HepG2 (cell line): ENCODE results near the gene VPS52. TPM values are rescaled to one million over a fixed set of nuclear protein-coding genes. Genes with fewer than 3 reads are reported as not detected.
A peak's percentile ranks its signal among the peaks of the same experiment; 100 is the strongest.

ENCODE experiments used
- CBX2 ChIP-seq, 2 experiments: fragments of 200-600 bp in 1 of 2; sonication (generic); formaldehyde crosslinking in 1 of 2; IDR thresholded peaks; 2 replicates each; pipeline versions ENCODE4 v1.7.0 to v1.8.1; 2018 to 2022; ENCODE audit warnings: low read depth in 2 of 2, low read length in 1 of 2, mild to moderate bottlenecking in 1 of 2, missing genetic modification reagents in 1 of 2
- CREM ChIP-seq, 2 experiments: sonication (generic) in 1 of 2; formaldehyde crosslinking in 1 of 2; IDR thresholded peaks; 2 replicates each; pipeline versions ENCODE4 v1.4.0 to v1.6.1; 2016 to 2020; ENCODE audit warnings: antibody characterized with exemption in 1 of 2, mild to moderate bottlenecking in 1 of 2, missing genetic modification reagents in 1 of 2
- ESRRA ChIP-seq: sonication (generic); formaldehyde crosslinking; IDR thresholded peaks from 2 replicates; pipeline ENCODE4 v1.5.1; 2020; ENCODE audit warnings: mild to moderate bottlenecking, low read depth, missing genetic modification reagents
- FOXA3 ChIP-seq: IDR thresholded peaks from 2 replicates; pipeline ENCODE4 v1.6.1; 2016; ENCODE audit warnings: missing genetic modification reagents, missing compliant biosample characterization
- FOXJ3 ChIP-seq: sonication (generic); formaldehyde crosslinking; IDR thresholded peaks from 2 replicates; pipeline ENCODE4 v1.4.0; 2020; ENCODE audit warnings: missing genetic modification reagents, mild to moderate bottlenecking, borderline replicate concordance
- KAT7 ChIP-seq: IDR thresholded peaks from 2 replicates; pipeline ENCODE4 v1.6.1; 2018; ENCODE audit warnings: borderline replicate concordance, missing compliant biosample characterization
- MIER2 ChIP-seq: IDR thresholded peaks from 2 replicates; pipeline ENCODE4 v1.6.1; 2016; ENCODE audit warnings: missing biosample characterization, missing genetic modification reagents
- PITX1 ChIP-seq: sonication (generic); formaldehyde crosslinking; IDR thresholded peaks from 2 replicates; pipeline ENCODE4 v1.5.1; 2020; ENCODE audit warnings: mild to moderate bottlenecking, missing genetic modification reagents
- RELA ChIP-seq: sonication (generic); formaldehyde crosslinking; IDR thresholded peaks from 2 replicates; pipeline ENCODE4 v1.4.0; 2020; ENCODE audit warnings: missing genetic modification reagents
- SYNCRIP ChIP-seq: fragments of 200-400 bp; formaldehyde crosslinking; IDR thresholded peaks from 2 replicates; pipeline ENCODE4 v1.6.1; 2018; ENCODE audit warnings: mild to moderate bottlenecking, low read depth, low read length; ENCODE audit not compliant: insufficient read depth
- ZBTB1 ChIP-seq: sonication (generic); formaldehyde crosslinking; IDR thresholded peaks from 2 replicates; pipeline ENCODE4 v1.4.0; 2020; ENCODE audit warnings: missing genetic modification reagents, borderline replicate concordance
- ZBTB42 ChIP-seq: sonication (generic); formaldehyde crosslinking; IDR thresholded peaks from 2 replicates; pipeline ENCODE4 v1.5.0; 2020; ENCODE audit warnings: mild to moderate bottlenecking, missing genetic modification reagents
- ZFP36L1 ChIP-seq: sonication (generic); formaldehyde crosslinking; IDR thresholded peaks from 2 replicates; pipeline ENCODE4 v1.8.0; 2022; ENCODE audit warnings: mild to moderate bottlenecking, missing genetic modification reagents, moderate library complexity
- ZNF234 ChIP-seq: sonication (generic); formaldehyde crosslinking; conservative IDR thresholded peaks from 2 replicates; pipeline ENCODE4 v1.5.1; 2020; ENCODE audit warnings: mild to moderate bottlenecking, missing genetic modification reagents
- ZNF33A ChIP-seq: sonication (generic); formaldehyde crosslinking; IDR thresholded peaks from 2 replicates; pipeline ENCODE4 v1.5.1; 2020; ENCODE audit warnings: missing genetic modification reagents, mild to moderate bottlenecking, moderate library complexity, borderline replicate concordance
- ZNF441 ChIP-seq: sonication (generic); formaldehyde crosslinking; IDR thresholded peaks from 2 replicates; pipeline ENCODE4 v1.7.0; 2021; ENCODE audit warnings: missing genetic modification reagents, borderline replicate concordance
- ZNF652 ChIP-seq: IDR thresholded peaks from 2 replicates; pipeline ENCODE4 v1.6.1; 2016; ENCODE audit warnings: low read depth, borderline replicate concordance
- ZNF766 ChIP-seq: sonication (generic); formaldehyde crosslinking; IDR thresholded peaks from 2 replicates; pipeline ENCODE4 v1.5.0; 2020; ENCODE audit warnings: missing genetic modification reagents, borderline replicate concordance
- ZSCAN20 ChIP-seq: sonication (generic); formaldehyde crosslinking; IDR thresholded peaks from 2 replicates; pipeline ENCODE4 v1.4.0; 2020; ENCODE audit warnings: missing genetic modification reagents, mild to moderate bottlenecking, borderline replicate concordance
- polyA plus RNA-seq, 8 experiments: library from polyadenylated mRNA; depleted of rRNA in 3 of 8; stranded (reverse) in 7 of 8; unstranded in 1 of 8; fragments of >200 nt; fragmentation: Illumina TruSeq in 4 of 8; extraction: Trizol in 4 of 8; gene quantifications; 2 replicates each; pipeline versions ENCODE4 v1.2.1 to v1.2.3, GENCODE V29; 2011 to 2016; ENCODE audit warnings: low read depth in 4 of 8, missing spikeins in 1 of 8, mixed read lengths in 1 of 8; ENCODE audit not compliant: insufficient read depth in 1 of 8
- total RNA-seq, 5 experiments: library from RNA; depleted of rRNA; stranded (reverse); fragments of >200 nt; fragmentation: Illumina TruSeq; extraction: Trizol; gene quantifications; 2 replicates each; pipeline ENCODE4 v1.2.3, GENCODE V29; 2016; ENCODE audit warnings: low read depth in 1 of 5
- TF ChIP-seq, protein P1 (sequence below): IDR thresholded peaks from 2 replicates; pipeline ENCODE4 v1.6.1; 2016; ENCODE audit warnings: low read depth, missing genetic modification reagents, missing compliant biosample characterization
- TF ChIP-seq, protein P2 (sequence below): sonication (generic); formaldehyde crosslinking; IDR thresholded peaks from 2 replicates; pipeline ENCODE4 v1.4.0; 2020; ENCODE audit warnings: missing genetic modification reagents

Gene VPS52
- total and polyA plus RNA-seq, 2 of the 13 experiments (the other 11 are each of a cell fraction or from before 2014, with no cell fraction given) = 48.9 to 85.5 TPM

DNA sequence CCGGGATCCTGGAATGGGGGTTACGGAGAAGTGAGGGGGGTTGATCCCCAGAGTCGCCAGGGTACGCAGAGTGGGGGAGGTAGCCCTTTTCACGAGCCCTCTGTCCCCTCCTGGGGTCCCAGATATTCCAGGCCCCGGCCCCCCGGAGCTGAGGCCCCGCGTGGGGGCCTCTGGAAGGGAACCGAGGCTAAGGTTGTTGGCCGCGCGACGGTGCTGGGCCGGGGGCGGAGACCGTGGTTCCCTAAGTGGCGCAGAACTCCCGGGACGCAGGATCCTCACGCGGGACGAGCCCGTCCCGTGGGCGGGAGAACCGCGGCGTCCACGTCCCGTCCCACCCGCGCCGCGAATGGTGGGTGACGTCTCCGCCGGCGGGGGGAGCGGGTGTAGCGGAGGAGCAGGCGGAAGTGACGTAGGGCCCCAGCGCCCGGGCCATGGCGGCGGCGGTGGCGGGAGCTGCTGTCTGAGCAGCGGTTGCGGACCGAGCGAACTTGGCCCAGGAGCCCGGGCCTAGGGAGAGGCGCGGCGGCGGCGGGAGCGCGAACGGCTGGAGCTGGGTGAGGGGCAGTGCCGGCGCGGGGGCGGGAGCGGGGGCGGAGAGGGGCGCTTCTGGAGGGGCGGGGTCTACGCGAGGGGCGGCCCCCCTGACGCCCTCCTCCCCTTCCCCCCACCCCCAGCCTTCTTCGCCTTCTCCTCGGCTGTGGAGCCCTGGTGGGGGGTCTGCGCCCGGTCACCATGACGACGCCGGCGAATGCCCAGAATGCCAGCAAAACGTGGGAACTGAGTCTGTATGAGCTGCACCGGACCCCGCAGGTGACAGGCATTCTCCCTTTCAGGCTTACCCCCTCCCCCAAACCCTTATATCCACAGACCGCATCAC is 63.3 kb downstream of the VPS52 start, which contains the start of gene RING1 (continued):
- TF ChIP-seq PITX1 = peak; percentile 80
- 0 out of 2 replicates have a peak, but pooled peaks have one; percentile 86 for TF ChIP-seq ZFP36L1
- TF ChIP-seq RELA (CRISPR knock-in tag) = 0 out of 2 replicates have a peak, but pooled peaks have one; percentile 73
- TF ChIP-seq ZNF33A (CRISPR knock-in tag) = no peak
- peak; percentile 67; the same call in 1 of the 2 replicates for TF ChIP-seq ZBTB42
- no peak for TF ChIP-seq SYNCRIP
- TF ChIP-seq FOXJ3 (CRISPR knock-in tag) = no peak
- peak; percentile 84 for TF ChIP-seq CREM (IDR thresholded peaks at IDR 0.05)
- peak; percentile 89 for TF ChIP-seq CREM (CRISPR knock-in tag; IDR thresholded peaks at IDR 0.05)
- TF ChIP-seq, protein P1, sequence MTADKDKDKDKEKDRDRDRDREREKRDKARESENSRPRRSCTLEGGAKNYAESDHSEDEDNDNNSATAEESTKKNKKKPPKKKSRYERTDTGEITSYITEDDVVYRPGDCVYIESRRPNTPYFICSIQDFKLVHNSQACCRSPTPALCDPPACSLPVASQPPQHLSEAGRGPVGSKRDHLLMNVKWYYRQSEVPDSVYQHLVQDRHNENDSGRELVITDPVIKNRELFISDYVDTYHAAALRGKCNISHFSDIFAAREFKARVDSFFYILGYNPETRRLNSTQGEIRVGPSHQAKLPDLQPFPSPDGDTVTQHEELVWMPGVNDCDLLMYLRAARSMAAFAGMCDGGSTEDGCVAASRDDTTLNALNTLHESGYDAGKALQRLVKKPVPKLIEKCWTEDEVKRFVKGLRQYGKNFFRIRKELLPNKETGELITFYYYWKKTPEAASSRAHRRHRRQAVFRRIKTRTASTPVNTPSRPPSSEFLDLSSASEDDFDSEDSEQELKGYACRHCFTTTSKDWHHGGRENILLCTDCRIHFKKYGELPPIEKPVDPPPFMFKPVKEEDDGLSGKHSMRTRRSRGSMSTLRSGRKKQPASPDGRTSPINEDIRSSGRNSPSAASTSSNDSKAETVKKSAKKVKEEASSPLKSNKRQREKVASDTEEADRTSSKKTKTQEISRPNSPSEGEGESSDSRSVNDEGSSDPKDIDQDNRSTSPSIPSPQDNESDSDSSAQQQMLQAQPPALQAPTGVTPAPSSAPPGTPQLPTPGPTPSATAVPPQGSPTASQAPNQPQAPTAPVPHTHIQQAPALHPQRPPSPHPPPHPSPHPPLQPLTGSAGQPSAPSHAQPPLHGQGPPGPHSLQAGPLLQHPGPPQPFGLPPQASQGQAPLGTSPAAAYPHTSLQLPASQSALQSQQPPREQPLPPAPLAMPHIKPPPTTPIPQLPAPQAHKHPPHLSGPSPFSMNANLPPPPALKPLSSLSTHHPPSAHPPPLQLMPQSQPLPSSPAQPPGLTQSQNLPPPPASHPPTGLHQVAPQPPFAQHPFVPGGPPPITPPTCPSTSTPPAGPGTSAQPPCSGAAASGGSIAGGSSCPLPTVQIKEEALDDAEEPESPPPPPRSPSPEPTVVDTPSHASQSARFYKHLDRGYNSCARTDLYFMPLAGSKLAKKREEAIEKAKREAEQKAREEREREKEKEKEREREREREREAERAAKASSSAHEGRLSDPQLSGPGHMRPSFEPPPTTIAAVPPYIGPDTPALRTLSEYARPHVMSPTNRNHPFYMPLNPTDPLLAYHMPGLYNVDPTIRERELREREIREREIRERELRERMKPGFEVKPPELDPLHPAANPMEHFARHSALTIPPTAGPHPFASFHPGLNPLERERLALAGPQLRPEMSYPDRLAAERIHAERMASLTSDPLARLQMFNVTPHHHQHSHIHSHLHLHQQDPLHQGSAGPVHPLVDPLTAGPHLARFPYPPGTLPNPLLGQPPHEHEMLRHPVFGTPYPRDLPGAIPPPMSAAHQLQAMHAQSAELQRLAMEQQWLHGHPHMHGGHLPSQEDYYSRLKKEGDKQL = no peak
- peak; percentile 74 for TF ChIP-seq FOXA3 (CRISPR knock-in tag)
- TF ChIP-seq MIER2 (CRISPR knock-in tag) = no peak
- 0 out of 2 replicates have a peak, but pooled peaks have one; percentile 53 for TF ChIP-seq ZBTB1 (CRISPR knock-in tag)
- no peak for TF ChIP-seq ESRRA (CRISPR knock-in tag)
- TF ChIP-seq ZNF766 (CRISPR knock-in tag) = peak; percentile 84; the same call in 1 of the 2 replicates
- TF ChIP-seq KAT7 (CRISPR knock-in tag) = peak; percentile 94
- no peak; the same call in 1 of the 2 replicates for TF ChIP-seq ZNF441
- peak; percentile 67; the same call in 1 of the 2 replicates for TF ChIP-seq ZNF234 (CRISPR knock-in tag)
- no peak for TF ChIP-seq CBX2 (IDR thresholded peaks at IDR 0.05; ENCODE audit: low read depth, low read length)
- no peak for TF ChIP-seq CBX2 (CRISPR knock-in tag; IDR thresholded peaks at IDR 0.05; ENCODE audit: low read depth)
- TF ChIP-seq ZSCAN20 (CRISPR knock-in tag) = no peak
- TF ChIP-seq, protein P2, sequence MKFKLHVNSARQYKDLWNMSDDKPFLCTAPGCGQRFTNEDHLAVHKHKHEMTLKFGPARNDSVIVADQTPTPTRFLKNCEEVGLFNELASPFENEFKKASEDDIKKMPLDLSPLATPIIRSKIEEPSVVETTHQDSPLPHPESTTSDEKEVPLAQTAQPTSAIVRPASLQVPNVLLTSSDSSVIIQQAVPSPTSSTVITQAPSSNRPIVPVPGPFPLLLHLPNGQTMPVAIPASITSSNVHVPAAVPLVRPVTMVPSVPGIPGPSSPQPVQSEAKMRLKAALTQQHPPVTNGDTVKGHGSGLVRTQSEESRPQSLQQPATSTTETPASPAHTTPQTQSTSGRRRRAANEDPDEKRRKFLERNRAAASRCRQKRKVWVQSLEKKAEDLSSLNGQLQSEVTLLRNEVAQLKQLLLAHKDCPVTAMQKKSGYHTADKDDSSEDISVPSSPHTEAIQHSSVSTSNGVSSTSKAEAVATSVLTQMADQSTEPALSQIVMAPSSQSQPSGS (CRISPR knock-in tag) = peak; percentile 95
- TF ChIP-seq ZNF652 (CRISPR knock-in tag) = no peak
